ENCODE measurements around the gene GPR55.

Gene GPR55

DNA sequence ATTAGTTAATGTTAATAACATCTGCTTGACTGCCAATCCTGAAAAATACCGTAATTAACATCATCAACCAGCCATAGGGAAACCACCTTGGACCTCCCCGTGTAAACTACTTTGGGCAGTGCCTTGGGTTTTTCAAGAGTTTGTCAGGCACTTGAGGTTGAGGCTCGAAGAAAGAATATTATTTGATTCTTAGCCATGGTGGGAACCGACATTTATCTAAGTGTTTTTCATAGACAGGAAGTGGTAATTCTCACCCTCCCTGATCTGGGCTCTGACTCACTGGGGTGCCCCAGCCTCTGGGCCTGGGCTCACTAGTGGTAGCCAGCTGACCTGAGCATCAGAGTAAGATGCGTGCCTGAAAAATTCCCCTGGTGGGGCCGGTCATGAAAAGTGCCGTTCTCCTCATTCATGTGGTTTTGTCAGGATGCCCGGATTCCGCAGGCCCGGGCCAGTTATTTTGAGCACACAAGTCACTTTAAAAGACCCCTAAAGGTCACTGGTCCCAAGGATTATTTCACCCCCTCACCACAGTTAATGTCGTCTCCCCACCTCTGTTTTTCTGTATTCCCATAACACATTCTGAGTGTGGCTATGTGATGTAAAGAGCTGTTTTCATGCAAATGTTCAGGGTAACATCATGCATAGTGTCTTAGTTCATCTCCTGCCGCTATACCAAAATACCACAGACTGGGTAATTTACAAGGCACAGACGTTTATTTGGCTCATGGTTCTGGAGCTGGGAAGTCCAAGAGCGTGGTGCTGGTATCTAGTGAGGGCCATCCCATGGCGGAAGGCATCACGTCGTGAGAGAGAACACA lies 49.3 kb upstream of the GPR55 start:
- H3K27ac ChIP-seq (ENCODE audit: extremely low read depth, low read depth, low read length), result no peak overlapping the region
- H3K36me3 ChIP-seq (ENCODE audit: control insufficient read depth in 2 of 2, insufficient read depth in 1 of 2, low read length in 2 of 2), result no peaks in the 10 kb centered on the region
- no peak for TF ChIP-seq ZNF2 (tag by site-specific recombination; IDR thresholded peaks at IDR 0.05)
- TF ChIP-seq ZNF350 (tag by site-specific recombination; IDR thresholded peaks at IDR 0.05), result no peak
- TF ChIP-seq, protein P1, sequence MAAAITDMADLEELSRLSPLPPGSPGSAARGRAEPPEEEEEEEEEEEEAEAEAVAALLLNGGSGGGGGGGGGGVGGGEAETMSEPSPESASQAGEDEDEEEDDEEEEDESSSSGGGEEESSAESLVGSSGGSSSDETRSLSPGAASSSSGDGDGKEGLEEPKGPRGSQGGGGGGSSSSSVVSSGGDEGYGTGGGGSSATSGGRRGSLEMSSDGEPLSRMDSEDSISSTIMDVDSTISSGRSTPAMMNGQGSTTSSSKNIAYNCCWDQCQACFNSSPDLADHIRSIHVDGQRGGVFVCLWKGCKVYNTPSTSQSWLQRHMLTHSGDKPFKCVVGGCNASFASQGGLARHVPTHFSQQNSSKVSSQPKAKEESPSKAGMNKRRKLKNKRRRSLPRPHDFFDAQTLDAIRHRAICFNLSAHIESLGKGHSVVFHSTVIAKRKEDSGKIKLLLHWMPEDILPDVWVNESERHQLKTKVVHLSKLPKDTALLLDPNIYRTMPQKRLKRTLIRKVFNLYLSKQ (tag by site-specific recombination; IDR thresholded peaks at IDR 0.05; ENCODE audit: borderline replicate concordance), result no peak
- TF ChIP-seq, protein P2, sequence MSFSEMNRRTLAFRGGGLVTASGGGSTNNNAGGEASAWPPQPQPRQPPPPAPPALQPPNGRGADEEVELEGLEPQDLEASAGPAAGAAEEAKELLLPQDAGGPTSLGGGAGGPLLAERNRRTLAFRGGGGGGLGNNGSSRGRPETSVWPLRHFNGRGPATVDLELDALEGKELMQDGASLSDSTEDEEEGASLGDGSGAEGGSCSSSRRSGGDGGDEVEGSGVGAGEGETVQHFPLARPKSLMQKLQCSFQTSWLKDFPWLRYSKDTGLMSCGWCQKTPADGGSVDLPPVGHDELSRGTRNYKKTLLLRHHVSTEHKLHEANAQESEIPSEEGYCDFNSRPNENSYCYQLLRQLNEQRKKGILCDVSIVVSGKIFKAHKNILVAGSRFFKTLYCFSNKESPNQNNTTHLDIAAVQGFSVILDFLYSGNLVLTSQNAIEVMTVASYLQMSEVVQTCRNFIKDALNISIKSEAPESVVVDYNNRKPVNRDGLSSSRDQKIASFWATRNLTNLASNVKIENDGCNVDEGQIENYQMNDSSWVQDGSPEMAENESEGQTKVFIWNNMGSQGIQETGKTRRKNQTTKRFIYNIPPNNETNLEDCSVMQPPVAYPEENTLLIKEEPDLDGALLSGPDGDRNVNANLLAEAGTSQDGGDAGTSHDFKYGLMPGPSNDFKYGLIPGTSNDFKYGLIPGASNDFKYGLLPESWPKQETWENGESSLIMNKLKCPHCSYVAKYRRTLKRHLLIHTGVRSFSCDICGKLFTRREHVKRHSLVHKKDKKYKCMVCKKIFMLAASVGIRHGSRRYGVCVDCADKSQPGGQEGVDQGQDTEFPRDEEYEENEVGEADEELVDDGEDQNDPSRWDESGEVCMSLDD (tag by site-specific recombination; IDR thresholded peaks at IDR 0.05), result no peak
- TF ChIP-seq RBAK (tag by site-specific recombination; IDR thresholded peaks at IDR 0.05), result no peak
- TF ChIP-seq ZNF785 (tag by site-specific recombination; IDR thresholded peaks at IDR 0.05), result no peak
- TF ChIP-seq ZNF394 (tag by site-specific recombination; IDR thresholded peaks at IDR 0.05; ENCODE audit: borderline replicate concordance), result no peak
- no peak for TF ChIP-seq ZNF621 (tag by site-specific recombination; IDR thresholded peaks at IDR 0.05)
- TF ChIP-seq ZBTB8A (tag by site-specific recombination; IDR thresholded peaks at IDR 0.05), result no peak
- no peak for TF ChIP-seq ZNF174 (tag by site-specific recombination; IDR thresholded peaks at IDR 0.05)
- no peak for TF ChIP-seq ZNF48 (tag by site-specific recombination; IDR thresholded peaks at IDR 0.05)
- TF ChIP-seq ZNF221 (tag by site-specific recombination; IDR thresholded peaks at IDR 0.05; ENCODE audit: borderline replicate concordance), result no peak
- no peak for TF ChIP-seq ZIC2 (tag by site-specific recombination; IDR thresholded peaks at IDR 0.05)
- TF ChIP-seq, protein P3, sequence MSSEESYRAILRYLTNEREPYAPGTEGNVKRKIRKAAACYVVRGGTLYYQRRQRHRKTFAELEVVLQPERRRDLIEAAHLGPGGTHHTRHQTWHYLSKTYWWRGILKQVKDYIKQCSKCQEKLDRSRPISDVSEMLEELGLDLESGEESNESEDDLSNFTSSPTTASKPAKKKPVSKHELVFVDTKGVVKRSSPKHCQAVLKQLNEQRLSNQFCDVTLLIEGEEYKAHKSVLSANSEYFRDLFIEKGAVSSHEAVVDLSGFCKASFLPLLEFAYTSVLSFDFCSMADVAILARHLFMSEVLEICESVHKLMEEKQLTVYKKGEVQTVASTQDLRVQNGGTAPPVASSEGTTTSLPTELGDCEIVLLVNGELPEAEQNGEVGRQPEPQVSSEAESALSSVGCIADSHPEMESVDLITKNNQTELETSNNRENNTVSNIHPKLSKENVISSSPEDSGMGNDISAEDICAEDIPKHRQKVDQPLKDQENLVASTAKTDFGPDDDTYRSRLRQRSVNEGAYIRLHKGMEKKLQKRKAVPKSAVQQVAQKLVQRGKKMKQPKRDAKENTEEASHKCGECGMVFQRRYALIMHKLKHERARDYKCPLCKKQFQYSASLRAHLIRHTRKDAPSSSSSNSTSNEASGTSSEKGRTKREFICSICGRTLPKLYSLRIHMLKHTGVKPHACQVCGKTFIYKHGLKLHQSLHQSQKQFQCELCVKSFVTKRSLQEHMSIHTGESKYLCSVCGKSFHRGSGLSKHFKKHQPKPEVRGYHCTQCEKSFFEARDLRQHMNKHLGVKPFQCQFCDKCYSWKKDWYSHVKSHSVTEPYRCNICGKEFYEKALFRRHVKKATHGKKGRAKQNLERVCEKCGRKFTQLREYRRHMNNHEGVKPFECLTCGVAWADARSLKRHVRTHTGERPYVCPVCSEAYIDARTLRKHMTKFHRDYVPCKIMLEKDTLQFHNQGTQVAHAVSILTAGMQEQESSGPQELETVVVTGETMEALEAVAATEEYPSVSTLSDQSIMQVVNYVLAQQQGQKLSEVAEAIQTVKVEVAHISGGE (tag by site-specific recombination; conservative IDR thresholded peaks at IDR 0.05; ENCODE audit: low read depth), result no peak
- TF ChIP-seq ZNF768 (tag by site-specific recombination; IDR thresholded peaks at IDR 0.05), result no peak
- no peak for TF ChIP-seq ZNF114 (tag by site-specific recombination; IDR thresholded peaks at IDR 0.05)
- TF ChIP-seq, protein P4, sequence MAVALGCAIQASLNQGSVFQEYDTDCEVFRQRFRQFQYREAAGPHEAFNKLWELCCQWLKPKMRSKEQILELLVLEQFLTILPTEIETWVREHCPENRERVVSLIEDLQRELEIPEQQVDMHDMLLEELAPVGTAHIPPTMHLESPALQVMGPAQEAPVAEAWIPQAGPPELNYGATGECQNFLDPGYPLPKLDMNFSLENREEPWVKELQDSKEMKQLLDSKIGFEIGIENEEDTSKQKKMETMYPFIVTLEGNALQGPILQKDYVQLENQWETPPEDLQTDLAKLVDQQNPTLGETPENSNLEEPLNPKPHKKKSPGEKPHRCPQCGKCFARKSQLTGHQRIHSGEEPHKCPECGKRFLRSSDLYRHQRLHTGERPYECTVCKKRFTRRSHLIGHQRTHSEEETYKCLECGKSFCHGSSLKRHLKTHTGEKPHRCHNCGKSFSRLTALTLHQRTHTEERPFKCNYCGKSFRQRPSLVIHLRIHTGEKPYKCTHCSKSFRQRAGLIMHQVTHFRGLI (tag by site-specific recombination; IDR thresholded peaks at IDR 0.05), result no peak
- TF ChIP-seq YY2 (tag by site-specific recombination; IDR thresholded peaks at IDR 0.05), result no peak
- no peak for TF ChIP-seq ZNF549 (tag by site-specific recombination; IDR thresholded peaks at IDR 0.05)
- no peak for TF ChIP-seq ZEB2 (tag by site-specific recombination; IDR thresholded peaks at IDR 0.05)
- no peak overlapping the region for H3K4me3 ChIP-seq (ENCODE audit: low read depth, low read length)
- POLR2A ChIA-PET, result no interaction called here
- no peaks in the 10 kb centered on the region for H3K4me1 ChIP-seq (ENCODE audit: control insufficient read depth, insufficient read depth, low read length)
- H3K9me3 ChIP-seq (ENCODE audit: control insufficient read depth, insufficient read depth, low read depth, low read length), result no peaks in the 10 kb centered on the region
- CTCF ChIA-PET, result interaction anchor here (0.5 to 1.7 kb wide), 2 partner anchors 13 to 51 kb away, joined by 3 to 13 read pairs; no protein-coding TSS in a partner anchor
